ENCODE measurements around the gene ADAM10. TPM values are rescaled to one million over a fixed set of nuclear protein-coding genes. Genes with fewer than 3 reads are reported as not detected.
A peak's percentile ranks its signal among the peaks of the same experiment; 100 is the strongest.

Gene ADAM10
- polyA plus RNA-seq, 1 of the 3 experiments (the other 2 are of a cell fraction) = 83.5 TPM

GRCh38 chr15:58748852-58749531 lies 515 bp downstream of the ADAM10 start:
- POLR2A ChIA-PET = interaction anchor here (0.7 to 3.4 kb wide), 3 partner anchors 14 to 201 kb away, joined by 3 to 54 read pairs (median 3); partner anchors contain the start of gene MINDY2
- peak; percentile 73 for DNase-seq
- peak overlapping the region; percentile 90 for H3K9ac ChIP-seq
- peaks cover 48% of the 10 kb centered on the region for H4K20me1 ChIP-seq (ENCODE audit: insufficient read depth)
- peak overlapping the region; percentile 90 for H3K4me2 ChIP-seq
- no peaks in the 10 kb centered on the region for H3K9me2 ChIP-seq
- peak overlapping the region; percentile 93 to 96 for H3K27ac ChIP-seq (ENCODE audit: low read depth in 2 of 2, low read length in 1 of 2)
- H3K27me3 ChIP-seq (ENCODE audit: insufficient read depth) = no peaks in the 10 kb centered on the region
- H3K36me3 ChIP-seq (replicated peaks in 1 of 2; ENCODE audit: control insufficient read depth in 1 of 2, insufficient read depth in 2 of 2, low read length in 1 of 2) = no peaks in the 10 kb centered on the region
- 0% methylated on average over 10 of the region's 81 CpGs for WGBS (ENCODE audit: low lambda C conversion rate)
- peaks cover 6% of the 10 kb centered on the region for H3F3A ChIP-seq (replicated peaks; ENCODE audit: insufficient read depth)
- no peaks in the 10 kb centered on the region for H3K9me3 ChIP-seq
- CTCF ChIA-PET = interaction anchor here (0.6 to 2.1 kb wide), 6 partner anchors 11 to 526 kb away, joined by 3 to 15 read pairs (median 4); partner anchors contain the start of gene MINDY2
- H3K4me3 ChIP-seq (ENCODE audit: low read depth in 2 of 2, low read length in 1 of 2) = peak overlapping the region; percentile 83 to 88
- peaks cover 8 to 11% of the 10 kb centered on the region in 2 experiments; a peak in 3 of 4 replicates for H3K4me1 ChIP-seq (ENCODE audit: control insufficient read depth in 1 of 2, insufficient read depth in 2 of 2, low read depth in 1 of 2, low read length in 1 of 2)
- H3K79me2 ChIP-seq (ENCODE audit: insufficient read depth) = peaks cover 50% of the 10 kb centered on the region
- peak overlapping the region; percentile 92; the same call in 1 of the 2 replicates for H2AFZ ChIP-seq (ENCODE audit: low read depth)
- peak; percentile 38; the same call in 1 of the 2 replicates for TF ChIP-seq TAF1 (IDR thresholded peaks at IDR 0.05; ENCODE audit: borderline replicate concordance, low read depth, low read length)
- TF ChIP-seq SIN3A (IDR thresholded peaks at IDR 0.05; ENCODE audit: borderline replicate concordance, low read depth, low read length) = 0 out of 2 replicates have a peak, but pooled peaks have one; percentile 31
- TF ChIP-seq NRF1 (IDR thresholded peaks at IDR 0.05; ENCODE audit: low read depth, low read length) = peak; percentile 42
- TF ChIP-seq RXRA (IDR thresholded peaks at IDR 0.05; ENCODE audit: borderline replicate concordance, low read depth) = no peak
- TF ChIP-seq USF1 (IDR thresholded peaks at IDR 0.05; ENCODE audit: borderline replicate concordance, low read depth) = no peak
- TF ChIP-seq CTCF (IDR thresholded peaks at IDR 0.05) = no peak
- TF ChIP-seq CHD2 (IDR thresholded peaks at IDR 0.05; ENCODE audit: low read length, partially characterized antibody) = no peak
- no peak for TF ChIP-seq RAD21 (IDR thresholded peaks at IDR 0.05; ENCODE audit: low read length)
- no peak for TF ChIP-seq YY1 (IDR thresholded peaks at IDR 0.05; ENCODE audit: low read depth)
- no peak for TF ChIP-seq IRF3 (IDR thresholded peaks at IDR 0.05; ENCODE audit: low read depth, low read length)
- no peak for TF ChIP-seq FOXM1 (IDR thresholded peaks at IDR 0.05; ENCODE audit: low read depth)
- no peak for TF ChIP-seq PBX3 (IDR thresholded peaks at IDR 0.05)
- no peak for TF ChIP-seq RFX5 (IDR thresholded peaks at IDR 0.05; ENCODE audit: low read length)
- no peak for TF ChIP-seq POLR2AphosphoS5 (IDR thresholded peaks at IDR 0.05; ENCODE audit: low read depth, low read length)
- peak; percentile 31; the same call in 1 of the 2 replicates for TF ChIP-seq MAX (IDR thresholded peaks at IDR 0.05; ENCODE audit: low read depth)
- no peak for TF ChIP-seq USF2 (IDR thresholded peaks at IDR 0.05; ENCODE audit: borderline replicate concordance, low read depth, low read length)
- TF ChIP-seq MEF2A (IDR thresholded peaks at IDR 0.05; ENCODE audit: borderline replicate concordance, low read depth) = no peak
- no peak for TF ChIP-seq FOSL2 (IDR thresholded peaks at IDR 0.05; ENCODE audit: borderline replicate concordance, low read depth)
- TF ChIP-seq REST (IDR thresholded peaks at IDR 0.05; ENCODE audit: low read depth, low read length) = no peak
- TF ChIP-seq RCOR1 (IDR thresholded peaks at IDR 0.05; ENCODE audit: low read length) = no peak

Data from SK-N-SH (cell line).